Esophagus muscularis mucosa (tissue), 4 donors: Measurements from ENCODE around the gene MICAL3. TPM values are rescaled to one million over a fixed set of nuclear protein-coding genes. Genes with fewer than 3 reads are reported as not detected.
"Not testable (repeated sequence)": the region's sequence is repeated elsewhere in the genome, so short reads cannot be mapped to it uniquely, and the experiment has no call there.

ENCODE experiments used
- DNase-seq: peaks from one replicate; pipeline ENCODE4 v3.0.0-alpha.2; 2017; ENCODE audit errors: extremely low spot score
- H3K27ac ChIP-seq, 4 donors: fragments of 200-600 bp; sonication (generic); replicated peaks in 1 of 4; 1 replicate in 3 of 4; 2 replicates in 1 of 4; pipeline ENCODE4 v1.5.1; 2016 to 2019; ENCODE audit warnings: mild to moderate bottlenecking in 1 of 4
- H3K27me3 ChIP-seq, 4 donors: fragments of 200-600 bp; sonication (generic); one replicate each; pipeline versions ENCODE4 v1.5.1 to v1.6.0; 2016 to 2019
- H3K36me3 ChIP-seq, 4 donors: fragments of 200-600 bp; sonication (generic); one replicate each; pipeline ENCODE4 v1.5.1; 2016 to 2019
- H3K4me1 ChIP-seq, 4 donors: fragments of 200-600 bp; sonication (generic); one replicate each; pipeline ENCODE4 v1.5.1; 2016 to 2019
- H3K4me3 ChIP-seq, 4 donors: fragments of 200-600 bp; sonication (generic); 1 replicate in 2 of 4; 2 replicates in 2 of 4; pipeline ENCODE4 v1.5.1; 2016 to 2019; ENCODE audit warnings: mild to moderate bottlenecking in 4 of 4, moderate library complexity in 1 of 4
- H3K9me3 ChIP-seq, 4 donors: fragments of 200-600 bp; sonication (generic); 1 replicate in 3 of 4; 2 replicates in 1 of 4; pipeline ENCODE4 v1.5.1; 2016 to 2019
- CTCF ChIP-seq, 3 experiments: fragments of 200-600 bp in 2 of 3; fragments of 450-650 bp in 1 of 3; sonication (generic) in 2 of 3; IDR thresholded peaks; one replicate each; pipeline ENCODE4 v1.5.1; 2017 to 2019; ENCODE audit warnings: antibody characterized with exemption in 3 of 3, mild to moderate bottlenecking in 2 of 3, moderate library complexity in 1 of 3
- EP300 ChIP-seq: sonication (generic); formaldehyde crosslinking; IDR thresholded peaks from one replicate; pipeline ENCODE4 v1.6.1; 2017; ENCODE audit warnings: antibody characterized with exemption
- POLR2A ChIP-seq: fragments of 450-650 bp; IDR thresholded peaks from one replicate; pipeline ENCODE4 v1.6.1; 2017; ENCODE audit warnings: antibody characterized with exemption, moderate library complexity, mild to moderate bottlenecking, low read depth
- POLR2AphosphoS5 ChIP-seq, 2 donors: sonication (generic); formaldehyde crosslinking; IDR thresholded peaks; one replicate each; pipeline ENCODE4 v1.6.1; 2017; ENCODE audit warnings: antibody characterized with exemption in 2 of 2
- WGBS: methylation state at CpG from one replicate; pipeline ENCODE4 v1.1.5; 2018; 5-methylcytosine and 5-hydroxymethylcytosine counted together
- intact Hi-C: fragments of 100-400 bp; cut with DNase I; formaldehyde crosslinking; loops from one replicate; pipeline ENCODE4 v1.15.1; 2023
- total RNA-seq, 4 donors: library from RNA; depleted of rRNA; stranded (reverse); fragments of >200 nt; gene quantifications; one replicate each; pipeline versions ENCODE4 v1.1.0 to v1.2.1, GENCODE V29; 2016

The MICAL3 gene
- total RNA-seq, 4 donors from 2014 or later: 35.1 to 91.8 (median 67.8) TPM

- H3K27ac ChIP-seq: peak overlapping the region; percentile 86 to 94 (median 89)
- TF ChIP-seq EP300 (peak; percentile 21), POLR2A (no peak)
- no peaks in the 10 kb centered on the region for H3K9me3 ChIP-seq
- WGBS: 44% methylated on average over 14 of the region's 14 CpGs
- H3K4me3 ChIP-seq: peak overlapping the region; percentile 8 to 29 (median 29)
- H3K4me1 ChIP-seq: peaks cover 3 to 56% (median 38%) of the 10 kb centered on the region in 4 donors
- H3K36me3 ChIP-seq: no peaks in the 10 kb centered on the region
- intact Hi-C loops: loop anchor here (5.0 kb wide), 1 partner anchor 35 kb away; no protein-coding TSS in a partner anchor
- DNase-seq: no peak
- H3K27me3 ChIP-seq: peaks cover 0 to 4% (median 0%) of the 10 kb centered on the region in 4 donors
Observed at GRCh38 chr22:18067548-18068341, 43.4 kb upstream of the MICAL3 start.

GRCh38 chr22:18067121-18067520 is 42.8 kb upstream of the MICAL3 start:
- peak overlapping the region in 1 of 4 donors; percentile 29 for H3K4me3 ChIP-seq
- H3K27me3 ChIP-seq: peaks cover 0 to 4% (median 0%) of the 10 kb centered on the region in 4 donors
- H3K9me3 ChIP-seq: no peaks in the 10 kb centered on the region
- TF ChIP-seq CTCF (IDR thresholded peaks at IDR 0.05) (no peak), EP300 (no peak), POLR2A (no peak), POLR2AphosphoS5 (IDR thresholded peaks at IDR 0.05) (no peak)
- H3K36me3 ChIP-seq: no peaks in the 10 kb centered on the region
- intact Hi-C loops: loop anchor here (5.0 kb wide), 1 partner anchor 35 kb away; no protein-coding TSS in a partner anchor
- 85% methylated on average over 3 of the region's 3 CpGs for WGBS
- H3K4me1 ChIP-seq: peaks cover 3 to 63% (median 38%) of the 10 kb centered on the region in 4 donors
- H3K27ac ChIP-seq: peak overlapping the region; percentile 86 to 94 (median 89)
- DNase-seq: no peak

GRCh38 chr22:18066181-18066859 is 42.0 kb upstream of the MICAL3 start:
- intact Hi-C loops: loop anchor here (5.0 kb wide), 1 partner anchor 34 kb away; no protein-coding TSS in a partner anchor
- peaks cover 0 to 4% (median 0%) of the 10 kb centered on the region in 4 donors for H3K27me3 ChIP-seq
- peaks cover 7 to 71% (median 43%) of the 10 kb centered on the region in 4 donors for H3K4me1 ChIP-seq
- DNase-seq: no peak
- no peak overlapping the region for H3K4me3 ChIP-seq
- H3K27ac ChIP-seq: peak overlapping the region; percentile 86 to 94 (median 89)
- TF ChIP-seq CTCF (IDR thresholded peaks at IDR 0.05) (no peak), POLR2AphosphoS5 (IDR thresholded peaks at IDR 0.05) (no peak), EP300 (no peak)
- no peaks in the 10 kb centered on the region for H3K9me3 ChIP-seq
- WGBS: 54% methylated on average over 12 of the region's 12 CpGs
- H3K36me3 ChIP-seq: no peaks in the 10 kb centered on the region

- Histone ChIP-seq H3K27me3 (peaks cover 0 to 4% (median 0%) of the 10 kb centered on the region in 4 donors), H3K36me3 (no peaks in the 10 kb centered on the region), H3K4me3 (no peak overlapping the region), H3K9me3 (no peaks in the 10 kb centered on the region), H3K4me1 (peaks cover 9 to 78% (median 51%) of the 10 kb centered on the region in 4 donors), H3K27ac (peak overlapping the region in 1 of 4 donors; percentile 94)
- no peak for TF ChIP-seq CTCF (IDR thresholded peaks at IDR 0.05)
- DNase-seq: no peak
- 72% methylated on average over 5 of the region's 9 CpGs for WGBS
- intact Hi-C loops: loop anchor here (5.0 kb wide), 1 partner anchor 33 kb away; no protein-coding TSS in a partner anchor
Observed at GRCh38 chr22:18065256-18065655, 40.9 kb upstream of the MICAL3 start.

- peaks cover 9 to 78% (median 51%) of the 10 kb centered on the region in 4 donors for H3K4me1 ChIP-seq
- 90% methylated on average over 7 of the region's 7 CpGs for WGBS
Observed at GRCh38 chr22:18064636-18065035, 40.3 kb upstream of the MICAL3 start.

GRCh38 chr22:18063715-18064114 is 39.4 kb upstream of the MICAL3 start:
- H3K36me3 ChIP-seq, H3K27me3 ChIP-seq, intact Hi-C loops, H3K4me3 ChIP-seq, H3K9me3 ChIP-seq, DNase-seq: not testable (repeated sequence)
- Histone ChIP-seq H3K27ac (peak overlapping the region in 2 of 4 donors; percentile 7 to 51), H3K4me1 (peaks cover 8 to 73% (median 47%) of the 10 kb centered on the region in 4 donors)
- 75% methylated on average over 6 of the region's 6 CpGs for WGBS

More at GRCh38 chr22:18064636-18065035, 40.3 kb upstream of the MICAL3 start:
- H3K4me3 ChIP-seq: no peak overlapping the region
- TF ChIP-seq POLR2A (no peak), CTCF (IDR thresholded peaks at IDR 0.05) (no peak), EP300 (no peak), POLR2AphosphoS5 (IDR thresholded peaks at IDR 0.05) (no peak)
- H3K27me3 ChIP-seq: peaks cover 0 to 4% (median 0%) of the 10 kb centered on the region in 4 donors
- no peaks in the 10 kb centered on the region for H3K36me3 ChIP-seq
- intact Hi-C loops: loop anchor here (5.0 kb wide), 1 partner anchor 32 kb away; no protein-coding TSS in a partner anchor
- DNase-seq: no peak
- H3K27ac ChIP-seq: peak overlapping the region in 1 of 4 donors; percentile 94
- H3K9me3 ChIP-seq: no peaks in the 10 kb centered on the region
